HCT116 (cell line): Measurements from ENCODE around the gene DOCK4. TPM values are rescaled to one million over a fixed set of nuclear protein-coding genes. Genes with fewer than 3 reads are reported as not detected.

Experiments used
- ATAC-seq: fragments of 200-7000 bp; cut with Tn5 transposase; 2 replicates; pipeline ENCODE4 v1.9.1; 2020; ENCODE audit warnings: mild to moderate bottlenecking, moderate library complexity
- BruUV-seq: library from RNA; stranded (reverse); fragments of 400-500 nt; replicated peaks from 2 replicates; lab custom pipeline; 2021; lab: Mats Ljungman, UMichigan
- CTCF ChIA-PET: fragments of 300-600 bp; sonication (Branson Sonifier 250); formaldehyde crosslinking; loops from one replicate; lab custom pipeline; 2021; ENCODE audit warnings: antibody characterized with exemption; lab: Charles Lee
- POLR2A ChIA-PET: fragments of 300-600, 350-600 bp; sonication (Branson Sonifier 250); formaldehyde crosslinking; loops from one replicate; lab custom pipeline; 2021; ENCODE audit warnings: antibody characterized with exemption; lab: Charles Lee
- RAD21 ChIA-PET, 2 experiments: fragments of 300-600 bp; sonication (Branson Sonifier 250); formaldehyde crosslinking; loops; one replicate each; lab custom pipeline; 2023; ENCODE audit warnings: low total read pairs in 2 of 2; ENCODE audit not compliant: uncharacterized antibody in 2 of 2, unreplicated experiment in 2 of 2, low non-redundant PET in 1 of 2; lab: Charles Lee
- DNase-seq: peaks from one replicate; pipeline ENCODE4 v3.0.0-alpha.2; 2010; ENCODE audit warnings: low read depth, low spot score
- H2AFZ ChIP-seq: fragments of 200-600 bp; shearing (Covaris generic), sonication (generic); 2 replicates; pipeline ENCODE4 v1.6.1; 2017; ENCODE audit warnings: low read depth, mixed run types, mixed read lengths, antibody characterized with exemption, low read length; ENCODE audit not compliant: poor library complexity, severe bottlenecking
- H3K27ac ChIP-seq: 2 replicates; pipeline ENCODE4 v1.5.1; 2012; ENCODE audit warnings: low read depth, low read length
- H3K27me3 ChIP-seq: fragments of 200-600 bp; sonication (generic); 2 replicates; pipeline ENCODE4 v1.6.1; 2016; ENCODE audit warnings: mixed run types, low read length, mixed read lengths; ENCODE audit not compliant: insufficient read depth
- H3K36me3 ChIP-seq, 2 experiments: fragments of 200-500 bp in 1 of 2; fragments of 200-600 bp in 1 of 2; sonication (Bioruptor generic) in 1 of 2; sonication (generic) in 1 of 2; 2 replicates each; pipeline versions ENCODE4 v1.5.1 to v1.6.1; 2014 to 2016; ENCODE audit warnings: low read length in 2 of 2, inconsistent platforms in 1 of 2, mixed read lengths in 1 of 2, mixed run types in 1 of 2; ENCODE audit not compliant: insufficient read depth in 2 of 2, control insufficient read depth in 1 of 2
- H3K4me1 ChIP-seq, 2 experiments: fragments of 200-600 bp in 1 of 2; sonication (generic) in 1 of 2; 2 replicates each; pipeline versions ENCODE4 v1.5.1 to v1.6.1; 2012 to 2017; ENCODE audit warnings: low read length in 2 of 2, inconsistent platforms in 1 of 2, mild to moderate bottlenecking in 1 of 2, mixed read lengths in 1 of 2, mixed run types in 1 of 2, moderate library complexity in 1 of 2; ENCODE audit not compliant: insufficient read depth in 2 of 2, control insufficient read depth in 1 of 2
- H3K4me2 ChIP-seq: fragments of 200-600 bp; sonication (generic); 2 replicates; pipeline ENCODE4 v1.6.1; 2017; ENCODE audit warnings: mixed run types, low read length, mixed read lengths
- H3K4me3 ChIP-seq, 2 experiments: fragments of 200-600 bp in 1 of 2; sonication (generic) in 1 of 2; replicated peaks in 1 of 2; 2 replicates each; pipeline ENCODE4 v1.5.1; 2011 to 2016; ENCODE audit warnings: low read length in 2 of 2, control low read depth in 1 of 2, low read depth in 1 of 2, mild to moderate bottlenecking in 1 of 2, mixed read lengths in 1 of 2, mixed run types in 1 of 2
- H3K79me2 ChIP-seq: fragments of 200-600 bp; sonication (generic); 2 replicates; pipeline ENCODE4 v1.6.1; 2017; ENCODE audit warnings: mild to moderate bottlenecking, mixed run types, low read length, moderate library complexity, mixed read lengths; ENCODE audit not compliant: insufficient read depth
- H3K9ac ChIP-seq: fragments of 200-600 bp; sonication (generic); 2 replicates; pipeline ENCODE4 v1.6.1; 2016; ENCODE audit warnings: low read length, mixed read lengths
- H3K9me2 ChIP-seq: fragments of 200-600 bp; sonication (generic), shearing (Covaris generic); 2 replicates; pipeline ENCODE4 v1.6.1; 2017; ENCODE audit warnings: mixed run types, mild to moderate bottlenecking, moderate library complexity; ENCODE audit not compliant: insufficient read depth
- H3K9me3 ChIP-seq, 2 experiments: fragments of 200-500 bp in 1 of 2; fragments of 200-600 bp in 1 of 2; sonication (Bioruptor generic) in 1 of 2; sonication (generic) in 1 of 2; 2 replicates each; pipeline ENCODE4 v1.6.1; 2014 to 2017; ENCODE audit warnings: low read length in 2 of 2, mixed read lengths in 2 of 2, inconsistent platforms in 1 of 2, low read depth in 1 of 2, mild to moderate bottlenecking in 1 of 2, mixed run types in 1 of 2, moderate library complexity in 1 of 2; ENCODE audit not compliant: control insufficient read depth in 1 of 2, insufficient read depth in 1 of 2
- H4K20me1 ChIP-seq: fragments of 200-600 bp; sonication (generic), shearing (Covaris generic); 2 replicates; pipeline ENCODE4 v1.6.1; 2017; ENCODE audit warnings: mixed run types, mild to moderate bottlenecking, moderate library complexity; ENCODE audit not compliant: insufficient read depth
- ATF3 ChIP-seq: IDR thresholded peaks from 2 replicates; pipeline ENCODE4 v1.6.1; 2012
- CEBPB ChIP-seq: IDR thresholded peaks from 2 replicates; pipeline ENCODE4 v1.6.1; 2012; ENCODE audit warnings: low read depth
- CTCF ChIP-seq, 3 experiments: fragments of 200-600 bp in 1 of 3; sonication (generic) in 1 of 3; IDR thresholded peaks in 2 of 3; conservative IDR thresholded peaks in 1 of 3; 2 replicates each; pipeline ENCODE4 v1.5.1; 2012 to 2017; ENCODE audit warnings: low read depth in 2 of 3, low read length in 2 of 3, antibody characterized with exemption in 1 of 3, borderline replicate concordance in 1 of 3, control low read depth in 1 of 3, mild to moderate bottlenecking in 1 of 3, mixed read lengths in 1 of 3, mixed run types in 1 of 3, moderate library complexity in 1 of 3; ENCODE audit not compliant: insufficient read depth in 1 of 3
- EGR1 ChIP-seq: IDR thresholded peaks from 2 replicates; pipeline ENCODE4 v1.6.1; 2012; ENCODE audit warnings: low read depth
- ELF1 ChIP-seq: IDR thresholded peaks from 2 replicates; pipeline ENCODE4 v1.6.1; 2012; ENCODE audit warnings: low read depth, borderline replicate concordance
- EZH2 ChIP-seq: fragments of 200-600 bp; sonication (generic); IDR thresholded peaks from 2 replicates; pipeline ENCODE4 v1.6.1; 2017; ENCODE audit warnings: antibody characterized with exemption, mixed run types
- EZH2phosphoT487 ChIP-seq: fragments of 200-600 bp; IDR thresholded peaks from 2 replicates; pipeline ENCODE4 v1.6.1; 2018; ENCODE audit warnings: antibody characterized with exemption, borderline replicate concordance
- JUND ChIP-seq: IDR thresholded peaks from 2 replicates; pipeline ENCODE4 v1.6.1; 2012
- MAX ChIP-seq: IDR thresholded peaks from 2 replicates; pipeline ENCODE4 v1.6.1; 2012
- POLR2A ChIP-seq: IDR thresholded peaks from 2 replicates; pipeline ENCODE4 v1.7.0; 2011; ENCODE audit warnings: borderline replicate concordance; ENCODE audit not compliant: insufficient read depth, insufficient read length; ENCODE audit errors: extremely low read depth
- POLR2AphosphoS5 ChIP-seq: IDR thresholded peaks from 2 replicates; pipeline ENCODE4 v1.6.1; 2011; ENCODE audit warnings: mild to moderate bottlenecking, low read depth, low read length, moderate library complexity
- RAD21 ChIP-seq: IDR thresholded peaks from 2 replicates; pipeline ENCODE4 v1.6.1; 2012; ENCODE audit warnings: low read depth, mild to moderate bottlenecking
- SIN3A ChIP-seq: IDR thresholded peaks from 2 replicates; pipeline ENCODE4 v1.6.1; 2012; ENCODE audit warnings: low read depth
- SP1 ChIP-seq: IDR thresholded peaks from 2 replicates; pipeline ENCODE4 v1.6.1; 2012; ENCODE audit warnings: low read depth
- SRF ChIP-seq: IDR thresholded peaks from 2 replicates; pipeline ENCODE4 v1.6.1; 2012; ENCODE audit warnings: low read depth
- YY1 ChIP-seq: IDR thresholded peaks from 2 replicates; pipeline ENCODE4 v1.6.1; 2011; ENCODE audit warnings: low read length, low read depth, moderate library complexity, mild to moderate bottlenecking; ENCODE audit not compliant: insufficient replicate concordance; ENCODE audit errors: extremely low read depth
- ZFX ChIP-seq: fragments of 450-650 bp; IDR thresholded peaks from 2 replicates; pipeline ENCODE4 v1.6.1; 2017
- ZNF274 ChIP-seq: fragments of 200-500 bp; sonication (Bioruptor generic); IDR thresholded peaks from 2 replicates; pipeline ENCODE4 v1.6.1; 2014; ENCODE audit warnings: mild to moderate bottlenecking, low read depth, low read length, inconsistent platforms
- intact Hi-C: fragments of 100-400 bp; cut with micrococcal nuclease; formaldehyde crosslinking; loops from 2 replicates; pipeline ENCODE4 v1.10.0; 2022
- total RNA-seq: library from RNA; stranded (reverse); gene quantifications from one replicate; pipeline ENCODE4 v1.2.1, GENCODE V29; 2021; ENCODE audit not compliant: unreplicated experiment

The DOCK4 gene
- total RNA-seq, 1 experiment from 2014 or later: 2.2 TPM

- no peak for ATAC-seq
- BruUV-seq: no TSS peak
Observed at GRCh38 chr7:112031689-112032088, 174.5 kb downstream of the DOCK4 start.

GRCh38 chr7:112025556-112025955 lies 180.6 kb downstream of the DOCK4 start:
- H2AFZ ChIP-seq: no peak overlapping the region
- no peak for ATAC-seq
- H4K20me1 ChIP-seq: no peaks in the 10 kb centered on the region
- ChIA-PET CTCF (no interaction called here), POLR2A (no interaction called here), RAD21 (no interaction called here)
- no peaks in the 10 kb centered on the region for H3K27me3 ChIP-seq
- no peak overlapping the region for H3K4me3 ChIP-seq
- no peaks in the 10 kb centered on the region for H3K4me1 ChIP-seq
- H3K36me3 ChIP-seq: no peaks in the 10 kb centered on the region
- no peak overlapping the region for H3K9ac ChIP-seq
- no peak for DNase-seq
- no peaks in the 10 kb centered on the region for H3K79me2 ChIP-seq
- BruUV-seq: no TSS peak
- no peak overlapping the region for H3K4me2 ChIP-seq
- no peaks in the 10 kb centered on the region for H3K9me2 ChIP-seq
- intact Hi-C loops: no loop called here
- H3K27ac ChIP-seq: no peak overlapping the region
- H3K9me3 ChIP-seq: no peaks in the 10 kb centered on the region
- no peak for TF ChIP-seq RAD21
- TF ChIP-seq POLR2A: no peak
- TF ChIP-seq EGR1: no peak
- TF ChIP-seq JUND: no peak
- TF ChIP-seq SRF: no peak
- TF ChIP-seq ELF1: no peak
- no peak for TF ChIP-seq YY1
- TF ChIP-seq MAX: no peak
- TF ChIP-seq SIN3A: no peak
- no peak for TF ChIP-seq SP1
- no peak for TF ChIP-seq CTCF (IDR thresholded peaks at IDR 0.05 in 2 of 3, conservative IDR thresholded peaks at IDR 0.05 in 1 of 3; ENCODE audit: borderline replicate concordance in 1 of 3, insufficient read depth in 1 of 3, low read depth in 2 of 3, low read length in 2 of 3)
- no peak for TF ChIP-seq POLR2AphosphoS5
- TF ChIP-seq CEBPB: no peak
- no peak for TF ChIP-seq ZNF274
- no peak for TF ChIP-seq EZH2phosphoT487
- TF ChIP-seq EZH2: no peak
- no peak for TF ChIP-seq ATF3

More at GRCh38 chr7:112031689-112032088, 174.5 kb downstream of the DOCK4 start:
- Histone ChIP-seq H3K79me2 (no peaks in the 10 kb centered on the region), H3K27me3 (no peaks in the 10 kb centered on the region), H2AFZ (no peak overlapping the region), H3K4me1 (no peaks in the 10 kb centered on the region), H4K20me1 (no peaks in the 10 kb centered on the region), H3K27ac (no peak overlapping the region), H3K4me2 (no peak overlapping the region), H3K36me3 (no peaks in the 10 kb centered on the region), H3K4me3 (no peak overlapping the region), H3K9ac (no peak overlapping the region), H3K9me2 (no peaks in the 10 kb centered on the region), H3K9me3 (no peaks in the 10 kb centered on the region)
- CTCF ChIA-PET: no interaction called here
- TF ChIP-seq ZNF274: no peak
- TF ChIP-seq EGR1: no peak
- TF ChIP-seq ELF1: no peak
- TF ChIP-seq ZFX: no peak
- RAD21 ChIA-PET: no interaction called here
- intact Hi-C loops: no loop called here
- POLR2A ChIA-PET: no interaction called here
- DNase-seq: no peak
